ENCODE measurements around the gene ATG101.

DNA sequence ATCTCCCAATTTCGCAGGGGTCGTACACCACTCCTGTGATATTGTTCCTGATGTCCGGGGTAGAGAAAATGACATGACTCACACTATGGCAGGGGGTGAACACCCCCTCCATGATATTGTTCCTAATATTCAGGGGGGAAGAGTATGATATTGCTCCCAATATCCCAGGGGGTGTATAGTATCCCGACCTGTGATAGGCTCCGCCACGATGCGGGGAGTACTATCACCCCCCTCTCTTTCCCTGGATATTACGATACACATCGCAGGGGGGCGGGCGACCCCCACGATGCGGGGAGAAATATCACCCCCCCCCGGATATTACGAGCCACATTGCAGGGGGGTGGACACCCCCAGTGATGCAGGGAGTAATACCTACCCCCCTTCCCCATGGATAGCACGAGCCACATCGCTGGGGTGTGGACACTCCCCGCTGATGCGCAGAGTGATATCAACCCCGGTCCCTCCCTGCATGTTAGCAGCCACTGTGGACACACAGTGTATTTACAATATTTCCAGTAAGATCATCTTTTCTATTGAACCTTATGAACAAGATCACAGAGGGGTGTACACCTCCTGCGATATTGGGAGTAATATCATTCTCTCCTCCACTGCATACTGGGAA lies 27.4 kb downstream of the ATG101 start:
- TF ChIP-seq GATA3 (IDR thresholded peaks at IDR 0.05; ENCODE audit: low read depth, low read length) (no peak), GATA2 (IDR thresholded peaks at IDR 0.05; ENCODE audit: low read depth, low read length) (no peak)
